Thymus (tissue), 11 donors: Measurements from ENCODE around the gene DMTF1. TPM values are rescaled to one million over a fixed set of nuclear protein-coding genes. Genes with fewer than 3 reads are reported as not detected.
"Not testable (repeated sequence)": the region's sequence is repeated elsewhere in the genome, so short reads cannot be mapped to it uniquely, and the experiment has no call there.

ENCODE experiments used
- DNase-seq, 9 donors: peaks; one replicate each; pipeline ENCODE4 v3.0.0-alpha.2; 2013; ENCODE audit warnings: low spot score in 9 of 9, low read depth in 6 of 9, missing footprints in 1 of 9
- H3K27ac ChIP-seq, 2 donors: one replicate each; pipeline ENCODE4 v1.5.1; 2013; ENCODE audit warnings: control low read depth in 1 of 2, low read depth in 1 of 2, low read length in 1 of 2, mild to moderate bottlenecking in 1 of 2, moderate library complexity in 1 of 2
- H3K27me3 ChIP-seq, 2 donors: one replicate each; pipeline ENCODE4 v1.5.1; 2013; ENCODE audit warnings: low read length in 1 of 2; ENCODE audit not compliant: control insufficient read depth in 2 of 2, insufficient read depth in 1 of 2
- H3K36me3 ChIP-seq, 2 donors: one replicate each; pipeline ENCODE4 v1.5.1; 2013; ENCODE audit warnings: low read length in 1 of 2, mild to moderate bottlenecking in 1 of 2, moderate library complexity in 1 of 2; ENCODE audit not compliant: control insufficient read depth in 2 of 2, insufficient read depth in 2 of 2
- H3K4me1 ChIP-seq, 2 donors: one replicate each; pipeline ENCODE4 v1.5.1; 2013; ENCODE audit warnings: low read length in 2 of 2; ENCODE audit not compliant: control insufficient read depth in 2 of 2, insufficient read depth in 2 of 2
- H3K4me3 ChIP-seq, 2 donors: one replicate each; pipeline ENCODE4 v1.5.1; 2013; ENCODE audit warnings: low read length in 2 of 2, control low read depth in 1 of 2, mild to moderate bottlenecking in 1 of 2
- H3K9me3 ChIP-seq, 2 donors: one replicate each; pipeline ENCODE4 v1.5.1; 2013; ENCODE audit warnings: low read length in 1 of 2, mild to moderate bottlenecking in 1 of 2; ENCODE audit not compliant: control insufficient read depth in 2 of 2, insufficient read depth in 1 of 2
- WGBS: extraction: QIAGEN DNeasy Blood & Tissue Kit; methylation state at CpG from one replicate; pipeline ENCODE4 v1.1.7; 2013; 5-methylcytosine and 5-hydroxymethylcytosine counted together
- polyA plus RNA-seq: library from polyadenylated mRNA; stranded (reverse); fragments of 200-250 nt; gene quantifications from one replicate; pipeline ENCODE4 v1.2.3, GENCODE V29; 2013
- total RNA-seq: library from RNA; stranded (reverse); fragments of 120-200 nt; gene quantifications from one replicate; pipeline ENCODE4 v1.2.4, GENCODE V29; 2013
- donor health status: healthy.

The DMTF1 gene
- total and polyA plus RNA-seq, 2 donors = 71.3 to 87.7 TPM

GRCh38 chr7:87113904-87114303 lies 38.3 kb upstream of the DMTF1 start:
- not testable (repeated sequence) for H3K27ac ChIP-seq, H3K4me1 ChIP-seq, H3K36me3 ChIP-seq, H3K4me3 ChIP-seq, H3K27me3 ChIP-seq, H3K9me3 ChIP-seq, DNase-seq
- 93% methylated on average over 3 of the region's 3 CpGs for WGBS

GRCh38 chr7:87115772-87116171 lies 36.5 kb upstream of the DMTF1 start:
- not testable (repeated sequence) for H3K27me3 ChIP-seq, H3K27ac ChIP-seq, DNase-seq, H3K36me3 ChIP-seq, H3K4me3 ChIP-seq, H3K4me1 ChIP-seq, H3K9me3 ChIP-seq
- 89% methylated on average over 2 of the region's 2 CpGs for WGBS

GRCh38 chr7:87116315-87116714 lies 35.9 kb upstream of the DMTF1 start:
- peaks cover 0 to 3% of the 10 kb centered on the region in 2 donors for H3K9me3 ChIP-seq
- WGBS = 96% methylated on average over 1 of the region's 1 CpG
- no peaks in the 10 kb centered on the region for H3K27me3 ChIP-seq
- no peaks in the 10 kb centered on the region for H3K36me3 ChIP-seq
- no peak for DNase-seq
- H3K4me3 ChIP-seq = no peak overlapping the region
- H3K27ac ChIP-seq = no peak overlapping the region
- no peaks in the 10 kb centered on the region for H3K4me1 ChIP-seq

GRCh38 chr7:87119581-87119980 lies 32.7 kb upstream of the DMTF1 start:
- Histone ChIP-seq H3K4me1 (no peaks in the 10 kb centered on the region), H3K27me3 (no peaks in the 10 kb centered on the region), H3K27ac (no peak overlapping the region), H3K36me3 (no peaks in the 10 kb centered on the region), H3K9me3 (peaks cover 0 to 3% of the 10 kb centered on the region in 2 donors), H3K4me3 (no peak overlapping the region)
- WGBS = 68% methylated on average over 2 of the region's 2 CpGs
- DNase-seq = no peak

- Histone ChIP-seq H3K27ac (no peak overlapping the region), H3K9me3 (no peaks in the 10 kb centered on the region), H3K4me1 (no peaks in the 10 kb centered on the region), H3K36me3 (no peaks in the 10 kb centered on the region), H3K4me3 (no peak overlapping the region), H3K27me3 (no peaks in the 10 kb centered on the region)
- no peak for DNase-seq
These were observed 29.1 kb upstream of the DMTF1 start for GRCh38 chr7:87123105-87123504.

GRCh38 chr7:87127019-87127418 lies 25.2 kb upstream of the DMTF1 start:
- Histone ChIP-seq H3K27ac (no peak overlapping the region), H3K36me3 (no peaks in the 10 kb centered on the region), H3K27me3 (no peaks in the 10 kb centered on the region), H3K4me1 (no peaks in the 10 kb centered on the region), H3K4me3 (no peak overlapping the region), H3K9me3 (no peaks in the 10 kb centered on the region)
- WGBS = 97% methylated on average over 7 of the region's 7 CpGs
- DNase-seq = no peak

- Histone ChIP-seq H3K27me3 (no peaks in the 10 kb centered on the region), H3K36me3 (no peaks in the 10 kb centered on the region), H3K4me3 (no peak overlapping the region), H3K4me1 (no peaks in the 10 kb centered on the region), H3K27ac (no peak overlapping the region), H3K9me3 (no peaks in the 10 kb centered on the region)
- no peak for DNase-seq
- WGBS = 99% methylated on average over 4 of the region's 4 CpGs
These were observed 23.4 kb upstream of the DMTF1 start for GRCh38 chr7:87128861-87129267.

- 95% methylated on average over 3 of the region's 3 CpGs for WGBS
These were observed 22.9 kb upstream of the DMTF1 start for GRCh38 chr7:87129332-87129731.

GRCh38 chr7:87129848-87130247 lies 22.4 kb upstream of the DMTF1 start:
- H3K4me3 ChIP-seq = no peak overlapping the region
- no peaks in the 10 kb centered on the region for H3K36me3 ChIP-seq
- 87% methylated on average over 3 of the region's 3 CpGs for WGBS
- DNase-seq = no peak
- no peak overlapping the region for H3K27ac ChIP-seq
- H3K9me3 ChIP-seq = no peaks in the 10 kb centered on the region
- H3K27me3 ChIP-seq = no peaks in the 10 kb centered on the region
- no peaks in the 10 kb centered on the region for H3K4me1 ChIP-seq

More at GRCh38 chr7:87129332-87129731, 22.9 kb upstream of the DMTF1 start:
- H3K27ac ChIP-seq = no peak overlapping the region
- no peaks in the 10 kb centered on the region for H3K9me3 ChIP-seq
- H3K4me3 ChIP-seq = no peak overlapping the region
- no peaks in the 10 kb centered on the region for H3K27me3 ChIP-seq
- no peaks in the 10 kb centered on the region for H3K36me3 ChIP-seq
- H3K4me1 ChIP-seq = no peaks in the 10 kb centered on the region
- DNase-seq = no peak

GRCh38 chr7:87131771-87132170 lies 20.5 kb upstream of the DMTF1 start:
- no peak for DNase-seq
- WGBS = 96% methylated on average over 3 of the region's 3 CpGs
- H3K9me3 ChIP-seq = no peaks in the 10 kb centered on the region
- no peaks in the 10 kb centered on the region for H3K27me3 ChIP-seq
- no peaks in the 10 kb centered on the region for H3K4me1 ChIP-seq
- no peak overlapping the region for H3K4me3 ChIP-seq
- no peak overlapping the region for H3K27ac ChIP-seq
- no peaks in the 10 kb centered on the region for H3K36me3 ChIP-seq
